Naive thymus-derived CD4-positive, alpha-beta T cell (primary cell): ENCODE results near the gene ADAMTS14. TPM values are rescaled to one million over a fixed set of nuclear protein-coding genes. Genes with fewer than 3 reads are reported as not detected.

ENCODE experiments used
- ATAC-seq: fragments of 150-1000 bp; cut with Tn5 transposase; 2 replicates; pipeline ENCODE4 v1.10.0; 2021; ENCODE audit warnings: mild to moderate bottlenecking, moderate library complexity
- CTCF ChIA-PET: fragments of 350-600 bp; sonication (Branson Sonifier 250); formaldehyde crosslinking; loops from one replicate; lab custom pipeline; 2021; ENCODE audit warnings: antibody characterized with exemption; lab: Charles Lee
- POLR2A ChIA-PET: fragments of 350-600 bp; sonication (Branson Sonifier 250); formaldehyde crosslinking; loops from one replicate; lab custom pipeline; 2021; ENCODE audit warnings: antibody characterized with exemption, inconsistent platforms; lab: Charles Lee
- DNase-seq, 9 donors: peaks; one replicate each; pipeline versions ENCODE4 v3.0.0 to v3.0.0-alpha.2; 2020 to 2022; ENCODE audit warnings: mixed read lengths in 1 of 9
- H3K27ac ChIP-seq: one replicate; pipeline ENCODE4 v1.7.0; 2013; ENCODE audit warnings: mild to moderate bottlenecking, low read depth, low read length, moderate library complexity
- H3K27me3 ChIP-seq, 2 donors: one replicate each; pipeline ENCODE4 v1.7.0; 2013; ENCODE audit warnings: low read length in 2 of 2, mild to moderate bottlenecking in 2 of 2, moderate library complexity in 2 of 2; ENCODE audit not compliant: control insufficient read depth in 2 of 2, insufficient read depth in 2 of 2
- H3K36me3 ChIP-seq, 3 experiments: 1 replicate in 2 of 3; 2 replicates in 1 of 3; pipeline ENCODE4 v1.7.0; 2013; ENCODE audit warnings: low read length in 3 of 3, mild to moderate bottlenecking in 3 of 3, moderate library complexity in 1 of 3; ENCODE audit not compliant: insufficient read depth in 3 of 3, control insufficient read depth in 2 of 3
- H3K4me1 ChIP-seq, 2 donors: one replicate each; pipeline ENCODE4 v1.7.0; 2013; ENCODE audit warnings: low read length in 2 of 2, mild to moderate bottlenecking in 2 of 2, moderate library complexity in 1 of 2; ENCODE audit not compliant: control insufficient read depth in 2 of 2, insufficient read depth in 2 of 2
- H3K4me3 ChIP-seq: 2 replicates; pipeline ENCODE4 v1.7.0; 2013; ENCODE audit warnings: mild to moderate bottlenecking, low read length
- H3K9me3 ChIP-seq, 3 experiments: 1 replicate in 2 of 3; 2 replicates in 1 of 3; pipeline ENCODE4 v1.7.0; 2013; ENCODE audit warnings: low read length in 3 of 3; ENCODE audit not compliant: control insufficient read depth in 2 of 3
- H3K27ac Mint-ChIP-seq, 9 donors: one replicate each; pipeline ENCODE4 v1.8.0; 2020 to 2022; ENCODE audit warnings: mixed read lengths in 9 of 9, mild to moderate bottlenecking in 8 of 9, moderate library complexity in 5 of 9, inconsistent platforms in 2 of 9
- H3K27me3 Mint-ChIP-seq, 5 donors: one replicate each; pipeline ENCODE4 v1.8.0; 2021 to 2022; ENCODE audit warnings: mixed read lengths in 5 of 5, mild to moderate bottlenecking in 1 of 5
- H3K36me3 Mint-ChIP-seq, 5 donors: one replicate each; pipeline ENCODE4 v1.8.0; 2020 to 2022; ENCODE audit warnings: mixed read lengths in 5 of 5, mild to moderate bottlenecking in 3 of 5, inconsistent platforms in 1 of 5
- H3K4me1 Mint-ChIP-seq, 7 donors: one replicate each; pipeline ENCODE4 v1.8.0; 2020 to 2022; ENCODE audit warnings: mixed read lengths in 7 of 7, mild to moderate bottlenecking in 3 of 7, inconsistent platforms in 1 of 7
- H3K4me3 Mint-ChIP-seq, 10 donors: one replicate each; pipeline ENCODE4 v1.8.0; 2020 to 2022; ENCODE audit warnings: mild to moderate bottlenecking in 10 of 10, mixed read lengths in 10 of 10, moderate library complexity in 6 of 10, inconsistent platforms in 2 of 10
- H3K9me3 Mint-ChIP-seq, 11 donors: one replicate each; pipeline ENCODE4 v1.8.0; 2020 to 2022; ENCODE audit warnings: mixed read lengths in 11 of 11, mild to moderate bottlenecking in 4 of 11, inconsistent platforms in 1 of 11, moderate library complexity in 1 of 11
- intact Hi-C, 2 donors: fragments of 100-400 bp; cut with micrococcal nuclease; formaldehyde crosslinking; loops; one replicate each; pipeline ENCODE4 v1.15.1; 2023
- polyA plus RNA-seq, 2 donors: library from polyadenylated mRNA; unstranded; fragments of 300-500 nt; fragmentation: Illumina TruSeq; gene quantifications; one replicate each; pipeline ENCODE4 v1.2.3, GENCODE V29; 2021
- total RNA-seq, 6 experiments: library from RNA in 5 of 6; stranded (reverse) in 5 of 6; gene quantifications; 1 replicate in 5 of 6; 2 replicates in 1 of 6; pipeline ENCODE4 v1.2.3 and lab custom pipeline; 2021 to 2026

The ADAMTS14 gene
- total and polyA plus RNA-seq, 7 experiments from 2014 or later = 0.08 to 0.10 TPM; not detected in 5

- no peak overlapping the region for H3K27ac ChIP-seq
- intact Hi-C loops = no loop called here
- CTCF ChIA-PET = no interaction called here
- H3K4me3 ChIP-seq = no peak overlapping the region
- POLR2A ChIA-PET = no interaction called here
- no peaks in the 10 kb centered on the region for H3K9me3 ChIP-seq
- ATAC-seq = no peak
- no peaks in the 10 kb centered on the region for H3K4me1 ChIP-seq
- H3K27me3 Mint-ChIP-seq = peaks cover 0 to 2% (median 0%) of the 10 kb centered on the region in 5 donors
- peaks cover 0 to 6% (median 0%) of the 10 kb centered on the region in 11 donors for H3K9me3 Mint-ChIP-seq
- no peak overlapping the region for H3K27ac Mint-ChIP-seq
- no peak overlapping the region for H3K4me3 Mint-ChIP-seq
- H3K36me3 Mint-ChIP-seq = no peaks in the 10 kb centered on the region
- no peaks in the 10 kb centered on the region for H3K27me3 ChIP-seq
- no peaks in the 10 kb centered on the region for H3K36me3 ChIP-seq
- no peak for DNase-seq
- H3K4me1 Mint-ChIP-seq = peaks cover 0 to 5% (median 0%) of the 10 kb centered on the region in 7 donors
Observed at GRCh38 chr10:70690589-70690988, 18.3 kb downstream of the ADAMTS14 start.

DNA sequence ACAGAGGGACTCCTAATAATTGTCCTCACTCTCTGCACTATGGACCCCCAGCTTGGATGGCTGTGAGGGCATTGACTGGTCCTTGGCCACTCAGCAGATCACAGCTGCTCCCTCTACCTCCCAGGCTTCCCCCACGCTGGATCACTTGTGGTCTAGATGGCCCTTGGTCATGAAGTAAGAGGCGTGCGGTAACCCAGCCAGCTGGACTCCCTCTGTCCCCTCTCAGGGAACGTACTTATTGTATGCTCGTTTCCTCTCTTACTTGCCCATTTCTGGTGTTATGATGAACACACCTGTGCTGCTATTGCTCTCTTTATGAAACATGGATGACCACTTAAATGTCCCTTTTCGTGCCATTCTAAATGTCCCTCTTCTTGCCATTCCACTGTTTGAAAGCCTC, 19.3 kb downstream of the ADAMTS14 start:
- ATAC-seq = no peak
- Histone ChIP-seq H3K27ac (no peak overlapping the region), H3K4me3 (no peak overlapping the region), H3K27me3 (no peaks in the 10 kb centered on the region), H3K36me3 (no peaks in the 10 kb centered on the region), H3K9me3 (no peaks in the 10 kb centered on the region), H3K4me1 (no peaks in the 10 kb centered on the region)
- peaks cover 0 to 2% (median 0%) of the 10 kb centered on the region in 5 donors for H3K27me3 Mint-ChIP-seq
- H3K9me3 Mint-ChIP-seq = peaks cover 0 to 6% (median 0%) of the 10 kb centered on the region in 11 donors
- peaks cover 0 to 5% (median 0%) of the 10 kb centered on the region in 7 donors for H3K4me1 Mint-ChIP-seq
- no peak overlapping the region for H3K4me3 Mint-ChIP-seq
- intact Hi-C loops = no loop called here
- POLR2A ChIA-PET = interaction anchor here (0.6 kb wide), 1 partner anchor 76 kb away, joined by 3 read pairs; no protein-coding TSS in a partner anchor
- no peak overlapping the region for H3K27ac Mint-ChIP-seq
- no peaks in the 10 kb centered on the region for H3K36me3 Mint-ChIP-seq
- DNase-seq = no peak
- CTCF ChIA-PET = no interaction called here

GRCh38 chr10:70692043-70692603, 19.8 kb downstream of the ADAMTS14 start:
- Mint-ChIP-seq H3K36me3 (no peaks in the 10 kb centered on the region), H3K27ac (no peak overlapping the region), H3K9me3 (peaks cover 0 to 6% (median 0%) of the 10 kb centered on the region in 11 donors), H3K4me3 (no peak overlapping the region), H3K4me1 (peaks cover 0 to 5% (median 0%) of the 10 kb centered on the region in 7 donors), H3K27me3 (peaks cover 0 to 2% (median 0%) of the 10 kb centered on the region in 5 donors)
- CTCF ChIA-PET = no interaction called here
- ATAC-seq (no peak), DNase-seq (no peak)
- intact Hi-C loops = no loop called here
- no peak overlapping the region for H3K4me3 ChIP-seq
- no peak overlapping the region for H3K27ac ChIP-seq
- POLR2A ChIA-PET = no interaction called here
- H3K9me3 ChIP-seq = no peaks in the 10 kb centered on the region
- no peaks in the 10 kb centered on the region for H3K36me3 ChIP-seq
- no peaks in the 10 kb centered on the region for H3K4me1 ChIP-seq
- no peaks in the 10 kb centered on the region for H3K27me3 ChIP-seq

GRCh38 chr10:70693619-70694335, 21.5 kb downstream of the ADAMTS14 start:
- H3K9me3 ChIP-seq = no peaks in the 10 kb centered on the region
- DNase-seq = no peak
- ATAC-seq = no peak
- no peaks in the 10 kb centered on the region for H3K27me3 ChIP-seq
- peaks cover 0 to 6% (median 0%) of the 10 kb centered on the region in 11 donors for H3K9me3 Mint-ChIP-seq
- H3K4me1 ChIP-seq = no peaks in the 10 kb centered on the region
- no peak overlapping the region for H3K27ac Mint-ChIP-seq
- H3K4me3 Mint-ChIP-seq = no peak overlapping the region
- H3K36me3 Mint-ChIP-seq = no peaks in the 10 kb centered on the region
- H3K36me3 ChIP-seq = no peaks in the 10 kb centered on the region
- ChIA-PET CTCF (no interaction called here), POLR2A (no interaction called here)
- H3K27me3 Mint-ChIP-seq = peaks cover 0 to 2% (median 0%) of the 10 kb centered on the region in 5 donors
- no peak overlapping the region for H3K4me3 ChIP-seq
- intact Hi-C loops = no loop called here
- peaks cover 0 to 5% (median 0%) of the 10 kb centered on the region in 7 donors for H3K4me1 Mint-ChIP-seq
- H3K27ac ChIP-seq = no peak overlapping the region

DNA sequence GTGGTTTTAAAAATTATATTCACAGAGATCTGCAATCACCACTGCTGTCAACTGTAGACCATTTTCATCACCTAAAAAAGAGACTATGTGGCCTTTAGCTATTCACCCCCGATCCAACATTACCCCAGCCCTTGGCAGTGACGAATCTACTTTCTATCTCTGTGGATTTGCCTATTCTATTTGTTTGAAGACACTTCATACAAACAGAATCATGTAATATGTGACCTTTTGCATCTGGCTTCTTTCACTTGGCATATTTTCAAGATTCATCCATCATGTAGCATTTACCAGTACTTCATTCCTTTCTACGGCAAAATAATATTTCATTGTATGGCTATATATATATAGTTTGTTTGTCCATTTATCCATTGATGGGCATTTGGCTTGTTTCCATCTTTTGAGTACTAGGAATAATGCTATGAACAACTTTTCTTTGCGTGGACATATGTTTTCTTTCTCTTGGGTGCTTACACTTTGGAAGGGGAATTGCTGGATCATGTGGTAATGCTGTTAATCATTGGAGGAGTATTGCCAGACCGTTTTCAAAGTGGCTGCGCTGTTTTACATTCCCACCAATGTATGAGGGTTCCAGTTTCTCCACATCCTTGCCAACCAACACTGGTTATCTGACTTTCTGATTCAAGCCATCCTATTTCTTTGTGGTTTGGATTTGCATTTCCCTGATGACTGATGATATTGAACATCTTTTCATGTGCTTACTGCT, 22.3 kb downstream of the ADAMTS14 start:
- no peaks in the 10 kb centered on the region for H3K4me1 ChIP-seq
- H3K9me3 ChIP-seq = no peaks in the 10 kb centered on the region

GRCh38 chr10:70695241-70696030, 23.1 kb downstream of the ADAMTS14 start:
- peaks cover 0 to 2% (median 0%) of the 10 kb centered on the region in 5 donors for H3K27me3 Mint-ChIP-seq
- H3K27ac ChIP-seq = no peak overlapping the region
- peaks cover 0 to 6% (median 0%) of the 10 kb centered on the region in 11 donors for H3K9me3 Mint-ChIP-seq
- H3K27me3 ChIP-seq = no peaks in the 10 kb centered on the region
- ChIA-PET POLR2A (no interaction called here), CTCF (interaction anchor here (0.7 kb wide), 1 partner anchor 134 kb away, joined by 4 read pairs; no protein-coding TSS in a partner anchor)
- H3K36me3 Mint-ChIP-seq = no peaks in the 10 kb centered on the region
- ATAC-seq = no peak
- intact Hi-C loops = no loop called here
- no peaks in the 10 kb centered on the region for H3K9me3 ChIP-seq
- H3K27ac Mint-ChIP-seq = no peak overlapping the region
- no peak overlapping the region for H3K4me3 Mint-ChIP-seq
- H3K4me3 ChIP-seq = no peak overlapping the region
- H3K4me1 ChIP-seq = no peaks in the 10 kb centered on the region
- no peaks in the 10 kb centered on the region for H3K36me3 ChIP-seq
- no peak for DNase-seq
- H3K4me1 Mint-ChIP-seq = peaks cover 0 to 5% (median 0%) of the 10 kb centered on the region in 7 donors

More for the DNA sequence above, 22.3 kb downstream of the ADAMTS14 start:
- CTCF ChIA-PET = no interaction called here
- Mint-ChIP-seq H3K27ac (no peak overlapping the region), H3K9me3 (peaks cover 0 to 6% (median 0%) of the 10 kb centered on the region in 11 donors), H3K27me3 (peaks cover 0 to 2% (median 0%) of the 10 kb centered on the region in 5 donors), H3K36me3 (no peaks in the 10 kb centered on the region), H3K4me3 (no peak overlapping the region), H3K4me1 (peaks cover 0 to 5% (median 0%) of the 10 kb centered on the region in 7 donors)
- DNase-seq (no peak), ATAC-seq (no peak)
- H3K4me3 ChIP-seq = no peak overlapping the region
- no peak overlapping the region for H3K27ac ChIP-seq
- POLR2A ChIA-PET = no interaction called here
- no peaks in the 10 kb centered on the region for H3K36me3 ChIP-seq
- intact Hi-C loops = no loop called here
- no peaks in the 10 kb centered on the region for H3K27me3 ChIP-seq
